ENCODE measurements around the gene PARD3B. TPM values are rescaled to one million over a fixed set of nuclear protein-coding genes. Genes with fewer than 3 reads are reported as not detected.

Gene PARD3B
- total RNA-seq, 1 experiment from 2014 or later, result 6.4 TPM

DNA sequence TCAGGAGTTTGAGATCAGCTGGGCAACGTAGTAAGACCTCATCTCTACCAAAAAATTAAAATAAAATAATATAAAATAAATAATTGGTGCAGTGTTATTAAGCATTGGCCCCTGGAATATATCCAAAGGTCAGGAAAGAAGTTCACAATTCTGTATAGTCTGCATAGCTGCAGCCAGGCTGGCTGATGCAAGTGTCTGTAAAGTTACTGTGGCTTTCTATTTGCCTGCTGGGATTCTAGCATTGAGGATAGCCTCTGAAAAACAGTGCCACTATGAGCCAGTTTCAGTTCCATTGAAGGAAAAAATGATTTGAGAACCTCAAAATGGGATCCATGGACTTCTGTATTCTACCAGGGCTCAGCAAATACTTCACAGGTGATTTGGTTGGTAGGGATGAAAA is 208.6 kb downstream of the PARD3B start:
- Histone ChIP-seq H2BK20ac (ENCODE audit: low read depth, low read length, poor library complexity, severe bottlenecking) (no peak overlapping the region), H2BK15ac (ENCODE audit: low read depth, low read length) (no peak overlapping the region), H3K18ac (ENCODE audit: insufficient read length, low read depth, low read length) (no peak overlapping the region), H3K23ac (ENCODE audit: insufficient read length, low read depth, low read length) (no peak overlapping the region), H4K5ac (ENCODE audit: insufficient read length, low read depth, low read length) (no peak overlapping the region), H3K79me2 (ENCODE audit: insufficient read depth, low read length) (no peaks in the 10 kb centered on the region), H4K91ac (ENCODE audit: insufficient read length, low read depth, low read length) (no peak overlapping the region), H3K79me1 (ENCODE audit: insufficient read depth, low read depth, low read length, poor library complexity, severe bottlenecking) (no peaks in the 10 kb centered on the region), H3K4me1 (ENCODE audit: insufficient read depth, low read length) (no peaks in the 10 kb centered on the region; the same call in 1 of the 2 replicates), H3K9me3 (ENCODE audit: control insufficient read depth, low read depth, low read length) (no peaks in the 10 kb centered on the region), H3K56ac (ENCODE audit: insufficient read length, low read depth, low read length) (no peak overlapping the region), H3K14ac (ENCODE audit: insufficient read depth, low read length) (no peak overlapping the region), H4K8ac (replicated peaks; ENCODE audit: insufficient read length, low read depth, low read length) (no peak overlapping the region), H2BK5ac (ENCODE audit: insufficient read length, low read length) (no peak overlapping the region), H2BK12ac (ENCODE audit: insufficient read length, low read depth, low read length) (no peak overlapping the region), H3K23me2 (ENCODE audit: insufficient read length, low read depth, low read length, poor library complexity, severe bottlenecking) (no peaks in the 10 kb centered on the region), H3T11ph (ENCODE audit: low read length) (no peak overlapping the region), H2BK120ac (ENCODE audit: low read depth, low read length, poor library complexity, severe bottlenecking) (no peak overlapping the region), H2AFZ (ENCODE audit: low read length) (no peak overlapping the region), H3K9ac (ENCODE audit: extremely low read depth, insufficient read length, low read length) (no peak overlapping the region), H3K4me2 (ENCODE audit: insufficient read depth, insufficient read length, low read length) (no peak overlapping the region), H2AK5ac (ENCODE audit: insufficient read length, low read length) (no peak overlapping the region), H3K27me3 (ENCODE audit: insufficient read depth, low read length) (no peaks in the 10 kb centered on the region), H3K4ac (ENCODE audit: low read depth, low read length) (no peak overlapping the region), H3K27ac (ENCODE audit: insufficient read length, low read depth, low read length) (no peak overlapping the region), H4K20me1 (ENCODE audit: control insufficient read depth, insufficient read depth, insufficient read length) (no peaks in the 10 kb centered on the region)
- Mint-ChIP-seq H3K4me3 (no peak overlapping the region), H3K36me3 (ENCODE audit: insufficient read depth in 1 of 3, low read depth in 3 of 3) (no peaks in the 10 kb centered on the region), H3K4me1 (peaks cover 4% of the 10 kb centered on the region in 2 experiments; a peak in 3 of 4 replicates), H3K9me3 (no peaks in the 10 kb centered on the region), H3K27ac (no peak overlapping the region), H3K27me3 (ENCODE audit: low read depth) (no peaks in the 10 kb centered on the region)
- no CpG with 5 or more reads among the region's 1 CpG for WGBS (ENCODE audit: extremely low coverage, insufficient read length, low lambda C conversion rate)
- no peak for DNase-seq
- TF ChIP-seq, protein P1, sequence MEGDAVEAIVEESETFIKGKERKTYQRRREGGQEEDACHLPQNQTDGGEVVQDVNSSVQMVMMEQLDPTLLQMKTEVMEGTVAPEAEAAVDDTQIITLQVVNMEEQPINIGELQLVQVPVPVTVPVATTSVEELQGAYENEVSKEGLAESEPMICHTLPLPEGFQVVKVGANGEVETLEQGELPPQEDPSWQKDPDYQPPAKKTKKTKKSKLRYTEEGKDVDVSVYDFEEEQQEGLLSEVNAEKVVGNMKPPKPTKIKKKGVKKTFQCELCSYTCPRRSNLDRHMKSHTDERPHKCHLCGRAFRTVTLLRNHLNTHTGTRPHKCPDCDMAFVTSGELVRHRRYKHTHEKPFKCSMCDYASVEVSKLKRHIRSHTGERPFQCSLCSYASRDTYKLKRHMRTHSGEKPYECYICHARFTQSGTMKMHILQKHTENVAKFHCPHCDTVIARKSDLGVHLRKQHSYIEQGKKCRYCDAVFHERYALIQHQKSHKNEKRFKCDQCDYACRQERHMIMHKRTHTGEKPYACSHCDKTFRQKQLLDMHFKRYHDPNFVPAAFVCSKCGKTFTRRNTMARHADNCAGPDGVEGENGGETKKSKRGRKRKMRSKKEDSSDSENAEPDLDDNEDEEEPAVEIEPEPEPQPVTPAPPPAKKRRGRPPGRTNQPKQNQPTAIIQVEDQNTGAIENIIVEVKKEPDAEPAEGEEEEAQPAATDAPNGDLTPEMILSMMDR (conservative IDR thresholded peaks at IDR 0.05), result no peak

All from H9 (cell line).